ENCODE results near the gene KRTAP4-9.

GRCh38 chr17:41098042-41098441 is 7.1 kb upstream of the KRTAP4-9 start, which contains the start of gene KRTAP4-8:
- TF ChIP-seq, protein P1, sequence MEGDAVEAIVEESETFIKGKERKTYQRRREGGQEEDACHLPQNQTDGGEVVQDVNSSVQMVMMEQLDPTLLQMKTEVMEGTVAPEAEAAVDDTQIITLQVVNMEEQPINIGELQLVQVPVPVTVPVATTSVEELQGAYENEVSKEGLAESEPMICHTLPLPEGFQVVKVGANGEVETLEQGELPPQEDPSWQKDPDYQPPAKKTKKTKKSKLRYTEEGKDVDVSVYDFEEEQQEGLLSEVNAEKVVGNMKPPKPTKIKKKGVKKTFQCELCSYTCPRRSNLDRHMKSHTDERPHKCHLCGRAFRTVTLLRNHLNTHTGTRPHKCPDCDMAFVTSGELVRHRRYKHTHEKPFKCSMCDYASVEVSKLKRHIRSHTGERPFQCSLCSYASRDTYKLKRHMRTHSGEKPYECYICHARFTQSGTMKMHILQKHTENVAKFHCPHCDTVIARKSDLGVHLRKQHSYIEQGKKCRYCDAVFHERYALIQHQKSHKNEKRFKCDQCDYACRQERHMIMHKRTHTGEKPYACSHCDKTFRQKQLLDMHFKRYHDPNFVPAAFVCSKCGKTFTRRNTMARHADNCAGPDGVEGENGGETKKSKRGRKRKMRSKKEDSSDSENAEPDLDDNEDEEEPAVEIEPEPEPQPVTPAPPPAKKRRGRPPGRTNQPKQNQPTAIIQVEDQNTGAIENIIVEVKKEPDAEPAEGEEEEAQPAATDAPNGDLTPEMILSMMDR (IDR thresholded peaks at IDR 0.05), result no peak
- no peak for TF ChIP-seq POLR2A (IDR thresholded peaks at IDR 0.05)
